Peyer's patch (tissue), 4 donors: ENCODE measurements around the gene TLK1. TPM values are rescaled to one million over a fixed set of nuclear protein-coding genes. Genes with fewer than 3 reads are reported as not detected.

Experiments
- DNase-seq, 3 donors: peaks; one replicate each; pipeline ENCODE4 v3.0.0-alpha.2; 2017 to 2019
- H3K27ac ChIP-seq, 4 donors: fragments of 200-600 bp; sonication (generic); one replicate each; pipeline ENCODE4 v1.5.1; 2016 to 2019
- H3K27me3 ChIP-seq, 2 donors: fragments of 200-600 bp; sonication (generic); one replicate each; pipeline ENCODE4 v1.5.1; 2019
- H3K36me3 ChIP-seq, 3 donors: fragments of 200-600 bp; sonication (generic); one replicate each; pipeline ENCODE4 v1.5.1; 2016 to 2019
- H3K4me1 ChIP-seq, 4 donors: fragments of 200-600 bp; sonication (generic); one replicate each; pipeline ENCODE4 v1.5.1; 2016 to 2019
- H3K4me3 ChIP-seq, 4 donors: fragments of 200-600 bp; sonication (generic); 1 replicate in 3 of 4; 2 replicates in 1 of 4; pipeline ENCODE4 v1.5.1; 2016 to 2019; ENCODE audit warnings: mild to moderate bottlenecking in 1 of 4
- H3K9me3 ChIP-seq, 4 donors: fragments of 200-600 bp; sonication (generic); one replicate each; pipeline ENCODE4 v1.5.1; 2016 to 2019; ENCODE audit warnings: mild to moderate bottlenecking in 1 of 4
- CTCF ChIP-seq, 6 experiments: fragments of 450-650 bp in 4 of 6; fragments of 200-600 bp in 2 of 6; sonication (generic) in 1 of 6; IDR thresholded peaks; one replicate each; pipeline ENCODE4 v1.5.1; 2017 to 2019; ENCODE audit warnings: antibody characterized with exemption in 6 of 6, mild to moderate bottlenecking in 3 of 6, moderate library complexity in 1 of 6
- POLR2A ChIP-seq, 2 donors: fragments of 450-650 bp; IDR thresholded peaks; one replicate each; pipeline ENCODE4 v1.5.1; 2017; ENCODE audit warnings: antibody characterized with exemption in 2 of 2, mild to moderate bottlenecking in 2 of 2, moderate library complexity in 2 of 2
- total RNA-seq, 4 donors: library from RNA; depleted of rRNA; stranded (reverse); fragments of >200 nt; gene quantifications; one replicate each; pipeline ENCODE4 v1.1.0, GENCODE V29; 2016

Gene TLK1
- total RNA-seq, 4 donors from 2014 or later = 26.4 to 99.0 (median 45.0) TPM

DNA sequence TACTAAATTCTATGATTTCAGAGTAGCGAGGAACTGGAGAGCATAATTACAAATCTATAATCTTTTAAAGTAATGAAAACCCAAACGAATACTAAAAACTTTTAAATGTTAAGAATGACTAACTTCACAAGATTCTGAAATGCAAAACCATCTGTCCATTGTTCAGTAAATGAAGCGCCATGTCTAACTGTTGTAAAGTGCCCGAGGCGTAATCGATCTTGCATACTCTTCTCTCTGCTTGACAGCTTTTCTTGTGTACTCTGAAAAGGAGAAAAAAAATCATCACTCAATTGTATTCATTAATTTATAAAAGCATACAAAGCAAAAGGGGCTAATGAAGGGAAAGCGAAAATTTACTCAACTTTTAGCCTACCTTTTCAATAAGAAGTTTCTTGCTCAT is 111.0 kb downstream of the TLK1 start:
- peaks cover 0 to 76% (median 0%) of the 10 kb centered on the region in 3 donors for H3K36me3 ChIP-seq
- H3K27ac ChIP-seq = no peak overlapping the region
- no peak for DNase-seq
- no peaks in the 10 kb centered on the region for H3K27me3 ChIP-seq
- H3K4me3 ChIP-seq = no peak overlapping the region
- no peaks in the 10 kb centered on the region for H3K9me3 ChIP-seq
- H3K4me1 ChIP-seq = no peaks in the 10 kb centered on the region
- no peak for TF ChIP-seq POLR2A (IDR thresholded peaks at IDR 0.05)
- TF ChIP-seq CTCF (IDR thresholded peaks at IDR 0.05) = no peak

GRCh38 chr2:171046048-171046560 is 114.6 kb downstream of the TLK1 start:
- no peaks in the 10 kb centered on the region for H3K27me3 ChIP-seq
- no peak for DNase-seq
- peaks cover 0 to 86% (median 0%) of the 10 kb centered on the region in 3 donors for H3K36me3 ChIP-seq
- no peak overlapping the region for H3K4me3 ChIP-seq
- TF ChIP-seq POLR2A (IDR thresholded peaks at IDR 0.05) (no peak), CTCF (IDR thresholded peaks at IDR 0.05) (no peak)
- H3K9me3 ChIP-seq = no peaks in the 10 kb centered on the region
- H3K4me1 ChIP-seq = no peaks in the 10 kb centered on the region
- no peak overlapping the region for H3K27ac ChIP-seq

GRCh38 chr2:171044416-171044815 is 116.3 kb downstream of the TLK1 start:
- Histone ChIP-seq H3K27ac (no peak overlapping the region), H3K27me3 (no peaks in the 10 kb centered on the region), H3K4me3 (no peak overlapping the region), H3K36me3 (peaks cover 0 to 90% (median 0%) of the 10 kb centered on the region in 3 donors), H3K9me3 (no peaks in the 10 kb centered on the region), H3K4me1 (no peaks in the 10 kb centered on the region)
- TF ChIP-seq POLR2A (IDR thresholded peaks at IDR 0.05) = no peak
- TF ChIP-seq CTCF (IDR thresholded peaks at IDR 0.05) = no peak
- DNase-seq = no peak

DNA sequence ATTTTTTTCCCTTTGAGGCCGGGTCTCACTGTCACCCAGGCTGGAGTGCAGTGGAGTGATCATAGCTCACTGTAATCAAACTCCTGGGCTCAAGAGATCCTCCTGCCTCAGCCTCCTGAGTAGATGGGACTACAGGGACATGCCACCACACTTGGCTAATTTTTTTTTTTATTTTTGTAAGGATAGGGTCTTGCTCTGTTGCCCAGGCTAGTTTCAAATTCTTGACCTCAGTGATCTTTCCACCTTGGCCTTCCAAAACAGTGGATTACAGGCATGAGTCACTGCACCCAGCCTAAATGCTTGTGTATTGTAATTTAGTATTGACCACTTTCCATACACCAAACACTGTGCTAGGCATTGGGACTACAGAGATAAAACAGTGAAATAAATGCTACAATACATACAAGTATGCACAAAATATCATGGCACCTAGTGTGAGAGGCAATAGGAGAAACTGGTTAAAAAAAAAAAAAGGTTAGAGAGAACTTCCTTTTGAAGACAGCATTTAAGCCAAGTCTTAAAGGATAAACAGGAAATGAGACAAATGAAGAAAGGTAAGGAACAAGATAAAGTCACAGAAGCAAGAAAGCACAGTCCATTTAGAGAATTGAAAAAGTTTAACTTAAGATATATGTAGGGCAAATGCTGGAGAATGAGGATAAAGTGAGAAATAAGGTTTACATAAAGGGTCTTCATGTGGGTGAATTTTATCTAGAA is 118.3 kb downstream of the TLK1 start:
- no peaks in the 10 kb centered on the region for H3K9me3 ChIP-seq
- no peak for DNase-seq
- peak overlapping the region in 2 of 4 donors; percentile 23 to 29 for H3K27ac ChIP-seq
- no peaks in the 10 kb centered on the region for H3K4me1 ChIP-seq
- no peaks in the 10 kb centered on the region for H3K27me3 ChIP-seq
- no peak overlapping the region for H3K4me3 ChIP-seq
- peaks cover 0 to 84% (median 0%) of the 10 kb centered on the region in 3 donors for H3K36me3 ChIP-seq
- TF ChIP-seq CTCF (IDR thresholded peaks at IDR 0.05) = no peak
- TF ChIP-seq POLR2A (IDR thresholded peaks at IDR 0.05) = no peak

DNA sequence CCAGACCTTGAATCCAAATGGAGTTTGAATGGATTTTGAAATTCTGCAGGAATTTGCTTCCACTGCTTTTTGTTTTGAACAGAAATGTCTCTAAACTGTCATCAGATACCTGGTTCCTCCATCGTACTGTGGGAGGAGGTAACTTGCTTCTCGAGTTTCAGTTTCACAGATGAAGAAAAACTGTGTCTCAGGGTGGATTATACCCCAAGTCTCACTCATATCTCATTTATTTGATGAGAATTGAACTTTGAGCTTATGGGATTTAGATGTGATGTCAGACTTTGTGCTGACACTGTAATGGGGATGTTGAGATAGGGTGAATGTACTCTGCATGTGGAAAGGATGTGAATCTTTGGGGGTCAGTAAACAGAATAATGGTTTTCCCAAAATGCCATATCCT is 124.2 kb downstream of the TLK1 start:
- Histone ChIP-seq H3K27me3 (no peaks in the 10 kb centered on the region), H3K9me3 (no peaks in the 10 kb centered on the region), H3K36me3 (peaks cover 0 to 47% (median 0%) of the 10 kb centered on the region in 3 donors), H3K27ac (no peak overlapping the region), H3K4me1 (no peaks in the 10 kb centered on the region), H3K4me3 (no peak overlapping the region)
- no peak for DNase-seq
- TF ChIP-seq POLR2A (IDR thresholded peaks at IDR 0.05) = no peak
- TF ChIP-seq CTCF (IDR thresholded peaks at IDR 0.05) = no peak
